T-helper 1 cell treated with Interleukin-12 subunit alpha and Interleukin-12 subunit beta and Interleukin-4 antibody, amounts not matched to agents 30 μg/mL and 1 μg/mL, for 36 hours (primary cell): ENCODE data around the gene SCN1A.
"Not testable (repeated sequence)": the region's sequence is repeated elsewhere in the genome, so short reads cannot be mapped to it uniquely, and the experiment has no call there.

Source experiments
- H3K27ac Mint-ChIP-seq: one replicate; pipeline ENCODE4 v1.8.0; 2021; ENCODE audit warnings: mild to moderate bottlenecking, mixed read lengths
- H3K27me3 Mint-ChIP-seq: one replicate; pipeline ENCODE4 v1.8.0; 2021; ENCODE audit warnings: low read depth, mixed read lengths
- H3K36me3 Mint-ChIP-seq: one replicate; pipeline ENCODE4 v1.8.0; 2021; ENCODE audit warnings: low read depth, mixed read lengths
- H3K4me1 Mint-ChIP-seq: one replicate; pipeline ENCODE4 v1.8.0; 2021; ENCODE audit warnings: low read depth, mixed read lengths
- H3K4me3 Mint-ChIP-seq: one replicate; pipeline ENCODE4 v1.8.0; 2021; ENCODE audit warnings: mild to moderate bottlenecking, moderate library complexity, mixed read lengths
- H3K9me3 Mint-ChIP-seq: one replicate; pipeline ENCODE4 v1.8.0; 2021; ENCODE audit warnings: mixed read lengths

SCN1A gene

DNA sequence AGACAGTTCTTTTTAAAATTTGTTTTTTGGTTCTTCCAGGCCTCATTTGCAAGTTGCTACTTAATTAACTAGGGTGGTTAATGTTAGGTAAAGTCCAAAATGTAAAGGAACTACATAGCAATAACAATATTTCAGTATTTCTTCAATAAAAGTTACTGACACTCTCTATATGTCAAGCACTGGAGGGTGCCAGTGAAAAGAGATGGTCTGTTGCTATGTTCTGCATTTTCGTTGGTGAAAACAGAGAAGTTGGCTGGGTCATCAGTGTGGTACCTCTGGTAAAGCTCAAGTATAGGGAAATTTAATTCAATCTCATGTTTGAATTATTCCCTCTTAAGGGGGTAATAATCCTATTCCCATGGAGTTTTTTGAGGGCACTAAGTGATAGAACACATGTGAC lies 16.3 kb upstream of the SCN1A start:
- Mint-ChIP-seq H3K9me3 (no peaks in the 10 kb centered on the region), H3K4me3 (no peak overlapping the region), H3K36me3 (no peaks in the 10 kb centered on the region), H3K27ac (no peak overlapping the region), H3K27me3 (no peaks in the 10 kb centered on the region), H3K4me1 (no peaks in the 10 kb centered on the region)

- Mint-ChIP-seq H3K27ac (no peak overlapping the region), H3K4me1 (no peaks in the 10 kb centered on the region), H3K36me3 (no peaks in the 10 kb centered on the region), H3K27me3 (no peaks in the 10 kb centered on the region), H3K4me3 (no peak overlapping the region), H3K9me3 (no peaks in the 10 kb centered on the region)
Measured at GRCh38 chr2:166140932-166141331, 13.1 kb upstream of the SCN1A start.

DNA sequence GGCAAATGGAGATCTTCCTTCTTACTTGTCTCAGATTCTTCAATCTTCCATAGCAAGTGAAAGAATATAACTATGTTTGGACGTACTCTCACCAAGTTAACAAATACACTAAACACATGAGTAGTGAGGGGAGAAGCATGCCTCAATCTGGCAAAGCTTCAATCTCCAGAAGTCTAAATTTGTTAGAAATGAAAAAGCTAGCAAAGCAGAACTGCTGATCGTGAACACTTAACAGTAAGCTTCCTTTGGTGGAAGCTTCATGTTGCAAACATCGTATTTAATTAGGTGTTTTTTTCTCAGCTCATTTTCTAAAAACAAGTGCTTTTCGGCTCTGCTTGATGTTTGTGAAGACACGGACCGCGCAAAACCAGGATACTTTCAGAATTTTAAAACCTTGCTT lies 12.7 kb upstream of the SCN1A start:
- no peaks in the 10 kb centered on the region for H3K9me3 Mint-ChIP-seq
- H3K4me1 Mint-ChIP-seq, result no peaks in the 10 kb centered on the region
- H3K4me3 Mint-ChIP-seq, result no peak overlapping the region
- no peaks in the 10 kb centered on the region for H3K27me3 Mint-ChIP-seq
- no peak overlapping the region for H3K27ac Mint-ChIP-seq
- no peaks in the 10 kb centered on the region for H3K36me3 Mint-ChIP-seq

GRCh38 chr2:166139479-166139878 lies 11.7 kb upstream of the SCN1A start:
- not testable (repeated sequence) for H3K9me3 Mint-ChIP-seq

DNA sequence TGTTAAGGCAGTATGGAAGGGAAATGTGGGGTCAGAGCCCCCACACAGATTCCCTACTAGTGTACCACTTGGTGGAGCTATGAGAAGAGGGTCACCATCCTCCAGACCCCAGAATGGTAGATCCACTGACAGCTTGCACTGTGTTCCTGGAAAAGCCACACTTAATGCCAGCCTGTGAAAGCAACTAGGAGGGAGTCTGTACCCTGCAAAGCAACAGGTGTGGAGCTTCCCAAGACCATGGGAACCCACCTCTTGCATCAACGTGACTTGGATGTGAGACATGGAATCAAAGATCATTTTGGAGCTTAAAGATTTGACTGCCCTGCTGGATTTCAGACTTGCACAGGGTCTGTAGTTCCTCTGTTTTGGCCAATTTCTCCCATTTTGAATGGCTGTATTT lies 10.8 kb upstream of the SCN1A start:
- Mint-ChIP-seq H3K4me3 (no peak overlapping the region), H3K27me3 (peaks cover 3% of the 10 kb centered on the region), H3K9me3 (no peaks in the 10 kb centered on the region), H3K27ac (no peak overlapping the region), H3K4me1 (no peaks in the 10 kb centered on the region), H3K36me3 (no peaks in the 10 kb centered on the region)

More at GRCh38 chr2:166139479-166139878, 11.7 kb upstream of the SCN1A start:
- not testable (repeated sequence) for H3K4me3 Mint-ChIP-seq, H3K4me1 Mint-ChIP-seq, H3K36me3 Mint-ChIP-seq, H3K27me3 Mint-ChIP-seq, H3K27ac Mint-ChIP-seq

- Mint-ChIP-seq H3K36me3 (no peaks in the 10 kb centered on the region), H3K4me3 (no peak overlapping the region), H3K9me3 (no peaks in the 10 kb centered on the region), H3K4me1 (no peaks in the 10 kb centered on the region), H3K27ac (no peak overlapping the region), H3K27me3 (peaks cover 5% of the 10 kb centered on the region)
Measured at GRCh38 chr2:166138144-166138543, 10.3 kb upstream of the SCN1A start.

- no peaks in the 10 kb centered on the region for H3K36me3 Mint-ChIP-seq
- H3K27me3 Mint-ChIP-seq, result peaks cover 5% of the 10 kb centered on the region
- no peak overlapping the region for H3K27ac Mint-ChIP-seq
- no peak overlapping the region for H3K4me3 Mint-ChIP-seq
- H3K4me1 Mint-ChIP-seq, result no peaks in the 10 kb centered on the region
- H3K9me3 Mint-ChIP-seq, result no peaks in the 10 kb centered on the region
Measured at GRCh38 chr2:166137331-166137730, 9.5 kb upstream of the SCN1A start.

GRCh38 chr2:166135849-166136258 lies 8.0 kb upstream of the SCN1A start:
- H3K4me3 Mint-ChIP-seq, result no peak overlapping the region
- H3K36me3 Mint-ChIP-seq, result no peaks in the 10 kb centered on the region
- no peaks in the 10 kb centered on the region for H3K4me1 Mint-ChIP-seq
- H3K27ac Mint-ChIP-seq, result no peak overlapping the region
- H3K9me3 Mint-ChIP-seq, result no peaks in the 10 kb centered on the region
- peaks cover 10% of the 10 kb centered on the region for H3K27me3 Mint-ChIP-seq

- H3K4me3 Mint-ChIP-seq, result no peak overlapping the region
- H3K36me3 Mint-ChIP-seq, result no peaks in the 10 kb centered on the region
- H3K4me1 Mint-ChIP-seq, result no peaks in the 10 kb centered on the region
- H3K27me3 Mint-ChIP-seq, result peaks cover 10% of the 10 kb centered on the region
- no peaks in the 10 kb centered on the region for H3K9me3 Mint-ChIP-seq
- no peak overlapping the region for H3K27ac Mint-ChIP-seq
Measured at GRCh38 chr2:166135152-166135848, 7.5 kb upstream of the SCN1A start.

GRCh38 chr2:166134252-166135151 lies 6.7 kb upstream of the SCN1A start:
- Mint-ChIP-seq H3K9me3 (no peaks in the 10 kb centered on the region), H3K4me3 (no peak overlapping the region), H3K4me1 (no peaks in the 10 kb centered on the region), H3K36me3 (no peaks in the 10 kb centered on the region), H3K27ac (no peak overlapping the region), H3K27me3 (peaks cover 10% of the 10 kb centered on the region)

DNA sequence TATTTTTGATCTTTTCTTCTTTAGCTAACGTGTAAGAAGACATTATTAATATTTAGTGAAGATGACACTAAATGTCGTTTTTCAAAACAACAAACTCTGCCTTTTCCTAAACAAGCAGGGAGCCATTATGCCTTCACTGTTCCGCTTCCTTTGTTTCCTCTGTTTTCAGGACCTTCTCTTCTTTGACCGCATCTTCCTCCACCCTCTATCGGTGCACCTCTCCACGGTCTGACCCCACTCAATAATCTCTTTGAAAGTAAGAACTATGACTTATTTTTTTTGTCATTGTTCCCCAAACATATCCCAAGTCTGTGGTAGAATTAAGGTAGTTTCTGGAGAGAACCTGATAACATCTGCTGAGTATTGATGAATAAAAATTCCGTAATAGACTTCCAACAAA lies 5.8 kb upstream of the SCN1A start:
- no peaks in the 10 kb centered on the region for H3K4me1 Mint-ChIP-seq
- no peak overlapping the region for H3K27ac Mint-ChIP-seq
- H3K4me3 Mint-ChIP-seq, result no peak overlapping the region
- peaks cover 10% of the 10 kb centered on the region for H3K27me3 Mint-ChIP-seq
- no peaks in the 10 kb centered on the region for H3K36me3 Mint-ChIP-seq
- H3K9me3 Mint-ChIP-seq, result no peaks in the 10 kb centered on the region

DNA sequence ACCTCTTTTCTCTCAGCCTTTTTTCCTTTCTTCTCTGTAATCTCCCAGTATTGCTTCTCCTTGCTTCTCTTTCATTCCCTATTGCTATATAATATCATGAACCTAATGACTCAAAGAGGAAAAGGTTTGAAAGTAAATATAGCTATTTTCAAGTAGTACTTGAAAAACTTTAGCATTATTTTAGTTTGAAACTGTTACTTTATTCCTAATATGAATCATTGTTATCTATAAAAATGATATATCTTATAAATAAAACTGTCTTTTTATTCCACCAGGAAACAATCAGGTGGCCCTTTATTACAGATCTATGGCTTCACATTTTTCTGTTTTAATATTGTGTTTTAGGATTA lies 311 bp upstream of the SCN1A start:
- H3K27ac Mint-ChIP-seq, result no peak overlapping the region
- no peaks in the 10 kb centered on the region for H3K9me3 Mint-ChIP-seq
- H3K36me3 Mint-ChIP-seq, result no peaks in the 10 kb centered on the region
- no peaks in the 10 kb centered on the region for H3K4me1 Mint-ChIP-seq
- H3K4me3 Mint-ChIP-seq, result no peak overlapping the region
- peaks cover 11% of the 10 kb centered on the region for H3K27me3 Mint-ChIP-seq

DNA sequence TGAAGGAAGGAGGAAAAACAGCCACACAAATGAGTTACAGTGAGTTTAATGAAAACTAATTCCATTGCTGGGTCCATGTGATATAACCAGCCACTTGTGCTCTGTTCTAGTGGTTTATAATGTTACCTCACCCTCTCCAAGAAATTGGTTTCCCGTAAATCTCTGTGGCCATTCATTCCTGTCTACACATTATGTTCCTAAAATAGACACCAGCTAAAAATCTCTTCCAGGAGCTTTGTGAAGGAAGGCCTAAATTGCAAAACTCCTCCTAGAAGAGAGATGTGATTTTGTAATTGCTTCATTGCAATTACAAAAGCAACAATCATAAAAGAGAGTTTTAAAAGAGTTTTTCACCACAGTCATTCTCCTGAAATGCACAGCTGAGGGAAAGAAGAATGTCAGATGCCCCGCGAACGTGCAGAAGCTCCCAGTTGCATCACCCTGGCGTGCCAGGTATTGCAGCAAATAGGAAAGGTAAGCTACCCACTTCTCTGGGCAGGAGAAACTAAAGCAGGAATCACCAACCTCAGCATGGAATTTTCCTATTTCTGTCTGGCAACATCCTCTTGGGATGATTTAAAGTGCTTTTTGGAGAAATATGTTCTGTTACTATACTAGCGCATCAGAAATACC lies 1.7 kb downstream of the SCN1A start:
- Mint-ChIP-seq H3K4me1 (no peaks in the 10 kb centered on the region), H3K27ac (no peak overlapping the region), H3K9me3 (no peaks in the 10 kb centered on the region), H3K4me3 (no peak overlapping the region), H3K27me3 (peaks cover 8% of the 10 kb centered on the region), H3K36me3 (no peaks in the 10 kb centered on the region)

DNA sequence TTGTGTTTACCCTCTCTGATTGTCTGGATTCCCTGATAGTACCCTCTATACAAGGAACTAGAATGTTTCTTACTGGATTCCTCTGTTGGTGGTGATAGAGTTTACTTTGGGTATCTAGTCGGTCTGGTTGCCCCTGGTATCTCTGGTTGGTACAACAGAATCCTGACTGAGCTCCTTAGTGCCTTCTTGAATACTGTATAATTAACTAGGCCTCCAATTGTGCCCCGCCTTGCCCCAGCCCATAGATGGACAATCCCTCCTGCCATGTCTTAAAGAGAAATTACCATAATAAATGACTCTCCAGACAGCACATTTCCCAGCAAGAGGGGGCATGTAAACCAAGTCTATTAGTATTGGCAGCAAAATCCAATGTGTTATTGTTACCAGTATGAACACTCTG lies 2.3 kb downstream of the SCN1A start:
- H3K9me3 Mint-ChIP-seq, result no peaks in the 10 kb centered on the region
- no peak overlapping the region for H3K4me3 Mint-ChIP-seq
- H3K4me1 Mint-ChIP-seq, result no peaks in the 10 kb centered on the region
- no peaks in the 10 kb centered on the region for H3K36me3 Mint-ChIP-seq
- H3K27me3 Mint-ChIP-seq, result peaks cover 6% of the 10 kb centered on the region
- no peak overlapping the region for H3K27ac Mint-ChIP-seq

DNA sequence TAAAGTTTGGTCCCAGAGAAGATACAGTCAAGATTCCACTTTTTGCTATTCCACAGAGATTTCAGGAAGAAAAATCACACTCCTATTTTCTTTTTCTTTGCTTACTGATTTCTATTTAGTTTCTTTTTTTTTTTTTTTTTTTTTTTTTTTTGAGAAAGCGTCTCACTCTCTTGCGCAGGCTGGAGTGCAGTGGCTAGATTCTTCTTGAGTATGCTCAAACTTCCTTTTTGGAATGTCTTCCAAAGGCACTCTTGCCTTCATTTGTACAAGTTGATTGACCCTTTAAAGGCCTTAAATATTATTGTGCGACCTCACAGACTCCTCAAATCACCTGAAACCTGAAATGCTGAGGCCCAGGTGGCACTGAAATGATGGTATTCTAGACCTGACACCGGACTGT lies 9.6 kb downstream of the SCN1A start:
- Mint-ChIP-seq H3K27me3 (no peaks in the 10 kb centered on the region), H3K27ac (no peak overlapping the region), H3K9me3 (no peaks in the 10 kb centered on the region), H3K36me3 (no peaks in the 10 kb centered on the region), H3K4me1 (no peaks in the 10 kb centered on the region), H3K4me3 (no peak overlapping the region)
